Measurements from ENCODE around the gene RPL18A. TPM values are rescaled to one million over a fixed set of nuclear protein-coding genes. Genes with fewer than 3 reads are reported as not detected.

Gene RPL18A
- total RNA-seq, 4 donors from 2014 or later = 799 to 1,594 (median 1,135) TPM

- H3K9me3 ChIP-seq = no peaks in the 10 kb centered on the region
- H3K27ac ChIP-seq = peak overlapping the region in 2 of 4 donors; percentile 13 to 19
- H3K4me1 ChIP-seq = peaks cover 0 to 28% (median 9%) of the 10 kb centered on the region in 3 donors
- WGBS, 2 donors (ENCODE audit: low coverage in 1 of 2) = 16 to 20% methylated on average over 2 to 19 of the region's 56 CpGs
- no peak for TF ChIP-seq POLR2A (IDR thresholded peaks at IDR 0.05)
- no peaks in the 10 kb centered on the region for H3K36me3 ChIP-seq
- peak overlapping the region in 1 of 2 donors; percentile 42 for H3K4me3 ChIP-seq
- peak; percentile 74 for ATAC-seq
- H3K27me3 ChIP-seq = peaks cover 93% of the 10 kb centered on the region
Measured at GRCh38 chr19:17841810-17842662, 17.7 kb upstream of the RPL18A start.

GRCh38 chr19:17842663-17843291, 16.9 kb upstream of the RPL18A start:
- Histone ChIP-seq H3K27me3 (peaks cover 97% of the 10 kb centered on the region), H3K27ac (peak overlapping the region in 1 of 4 donors; percentile 19), H3K4me1 (peaks cover 0 to 35% (median 9%) of the 10 kb centered on the region in 3 donors), H3K4me3 (peak overlapping the region in 1 of 2 donors; percentile 42), H3K36me3 (no peaks in the 10 kb centered on the region), H3K9me3 (no peaks in the 10 kb centered on the region)
- no CpG with 5 or more reads among the region's 20 CpGs for WGBS, 2 donors (ENCODE audit: low coverage in 1 of 2)
- ATAC-seq = no peak
- no peak for TF ChIP-seq POLR2A (IDR thresholded peaks at IDR 0.05)
- no peak for TF ChIP-seq POLR2AphosphoS5 (IDR thresholded peaks at IDR 0.05)
- TF ChIP-seq CTCF (IDR thresholded peaks at IDR 0.05) = no peak
- TF ChIP-seq EP300 (IDR thresholded peaks at IDR 0.05) = no peak

GRCh38 chr19:17843292-17843827, 16.4 kb upstream of the RPL18A start:
- no peak overlapping the region for H3K4me3 ChIP-seq
- no peak overlapping the region for H3K27ac ChIP-seq
- ATAC-seq = no peak
- TF ChIP-seq EP300 (IDR thresholded peaks at IDR 0.05) = no peak
- TF ChIP-seq POLR2AphosphoS5 (IDR thresholded peaks at IDR 0.05) = no peak
- no peak for TF ChIP-seq CTCF (IDR thresholded peaks at IDR 0.05)
- no peak for TF ChIP-seq POLR2A (IDR thresholded peaks at IDR 0.05)
- no peaks in the 10 kb centered on the region for H3K36me3 ChIP-seq
- H3K27me3 ChIP-seq = peaks cover 97% of the 10 kb centered on the region
- peaks cover 0 to 41% (median 9%) of the 10 kb centered on the region in 3 donors for H3K4me1 ChIP-seq
- no peaks in the 10 kb centered on the region for H3K9me3 ChIP-seq
- WGBS, 2 donors (ENCODE audit: low coverage in 1 of 2) = 100% methylated on average over 1 of the region's 9 CpGs; no CpG with 5 or more reads in 1 of the 2 donors

- H3K27ac ChIP-seq = no peak overlapping the region
- no peak for ATAC-seq
- H3K4me3 ChIP-seq = no peak overlapping the region
- no peaks in the 10 kb centered on the region for H3K9me3 ChIP-seq
- TF ChIP-seq POLR2A (IDR thresholded peaks at IDR 0.05) = no peak
- TF ChIP-seq EP300 (IDR thresholded peaks at IDR 0.05) = no peak
- no peak for TF ChIP-seq POLR2AphosphoS5 (IDR thresholded peaks at IDR 0.05)
- no peak for TF ChIP-seq CTCF (IDR thresholded peaks at IDR 0.05)
- no peaks in the 10 kb centered on the region for H3K36me3 ChIP-seq
- H3K4me1 ChIP-seq = peaks cover 0 to 44% (median 9%) of the 10 kb centered on the region in 3 donors
- peaks cover 96% of the 10 kb centered on the region for H3K27me3 ChIP-seq
- 71 to 78% methylated on average over 4 to 7 of the region's 14 CpGs for WGBS, 2 donors (ENCODE audit: low coverage in 1 of 2)
Measured at GRCh38 chr19:17843908-17844490, 15.7 kb upstream of the RPL18A start.

- ATAC-seq = no peak
- no peak for TF ChIP-seq CTCF (IDR thresholded peaks at IDR 0.05)
- no peak for TF ChIP-seq POLR2A (IDR thresholded peaks at IDR 0.05)
- TF ChIP-seq POLR2AphosphoS5 (IDR thresholded peaks at IDR 0.05) = no peak
- no peak for TF ChIP-seq EP300 (IDR thresholded peaks at IDR 0.05)
- Histone ChIP-seq H3K4me1 (peaks cover 0 to 42% (median 9%) of the 10 kb centered on the region in 3 donors), H3K27ac (no peak overlapping the region), H3K4me3 (no peak overlapping the region), H3K9me3 (no peaks in the 10 kb centered on the region), H3K36me3 (no peaks in the 10 kb centered on the region), H3K27me3 (peaks cover 79% of the 10 kb centered on the region)
- 77 to 100% methylated on average over 2 to 6 of the region's 8 CpGs for WGBS, 2 donors (ENCODE audit: low coverage in 1 of 2)
Measured at GRCh38 chr19:17846146-17846545, 13.6 kb upstream of the RPL18A start.
